Measurements from ENCODE around the gene SFMBT2.

DNA sequence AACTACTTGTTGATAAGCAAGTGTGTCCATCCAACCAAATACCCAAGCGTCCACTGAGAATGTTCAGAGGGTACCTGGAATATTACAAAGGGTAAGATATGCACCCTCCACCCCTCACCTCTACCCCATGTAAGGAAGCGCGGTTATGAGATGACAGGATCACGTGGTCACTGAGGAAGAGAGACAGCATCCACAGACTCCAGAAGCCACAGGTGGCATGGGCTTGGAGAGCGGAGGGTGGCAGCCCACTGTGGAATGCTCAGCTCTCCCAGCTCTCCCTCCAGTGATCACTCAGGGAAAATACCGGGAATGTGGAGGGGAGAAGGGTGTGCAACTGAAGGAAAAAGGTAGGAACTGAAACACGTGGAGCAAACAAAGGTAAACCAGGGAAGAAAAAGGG, 25.7 kb downstream of the SFMBT2 start:
- TF ChIP-seq, protein P1, sequence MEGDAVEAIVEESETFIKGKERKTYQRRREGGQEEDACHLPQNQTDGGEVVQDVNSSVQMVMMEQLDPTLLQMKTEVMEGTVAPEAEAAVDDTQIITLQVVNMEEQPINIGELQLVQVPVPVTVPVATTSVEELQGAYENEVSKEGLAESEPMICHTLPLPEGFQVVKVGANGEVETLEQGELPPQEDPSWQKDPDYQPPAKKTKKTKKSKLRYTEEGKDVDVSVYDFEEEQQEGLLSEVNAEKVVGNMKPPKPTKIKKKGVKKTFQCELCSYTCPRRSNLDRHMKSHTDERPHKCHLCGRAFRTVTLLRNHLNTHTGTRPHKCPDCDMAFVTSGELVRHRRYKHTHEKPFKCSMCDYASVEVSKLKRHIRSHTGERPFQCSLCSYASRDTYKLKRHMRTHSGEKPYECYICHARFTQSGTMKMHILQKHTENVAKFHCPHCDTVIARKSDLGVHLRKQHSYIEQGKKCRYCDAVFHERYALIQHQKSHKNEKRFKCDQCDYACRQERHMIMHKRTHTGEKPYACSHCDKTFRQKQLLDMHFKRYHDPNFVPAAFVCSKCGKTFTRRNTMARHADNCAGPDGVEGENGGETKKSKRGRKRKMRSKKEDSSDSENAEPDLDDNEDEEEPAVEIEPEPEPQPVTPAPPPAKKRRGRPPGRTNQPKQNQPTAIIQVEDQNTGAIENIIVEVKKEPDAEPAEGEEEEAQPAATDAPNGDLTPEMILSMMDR (IDR thresholded peaks at IDR 0.05) = no peak
- TF ChIP-seq POLR2A (IDR thresholded peaks at IDR 0.05) = no peak
